CD4-positive, alpha-beta T cell (primary cell): ENCODE results near the gene SNRNP27. TPM values are rescaled to one million over a fixed set of nuclear protein-coding genes. Genes with fewer than 3 reads are reported as not detected.
A peak's percentile ranks its signal among the peaks of the same experiment; 100 is the strongest.

ENCODE experiments used
- ATAC-seq: fragments of 200-7000 bp; cut with Tn5 transposase; one replicate; pipeline ENCODE4 v1.10.0; 2022; ENCODE audit warnings: mild to moderate bottlenecking; ENCODE audit not compliant: poor library complexity
- CTCF ChIA-PET: fragments of 350-600 bp; sonication (Branson Sonifier 250); formaldehyde crosslinking; loops from one replicate; lab custom pipeline; 2021; ENCODE audit warnings: antibody characterized with exemption, inconsistent platforms; lab: Charles Lee
- POLR2A ChIA-PET: fragments of 350-600 bp; sonication (Branson Sonifier 250); formaldehyde crosslinking; loops from one replicate; lab custom pipeline; 2021; ENCODE audit warnings: antibody characterized with exemption, inconsistent platforms; lab: Charles Lee
- DNase-seq, 14 experiments: peaks; one replicate each; pipeline ENCODE4 v3.0.0-alpha.2; 2013 to 2020; ENCODE audit warnings: mixed read lengths in 2 of 14
- H3K27ac ChIP-seq, 2 donors: one replicate each; pipeline versions ENCODE4 v1.5.1 to v1.7.0; 2013; ENCODE audit warnings: low read length in 2 of 2, low read depth in 1 of 2, mild to moderate bottlenecking in 1 of 2
- H3K27me3 ChIP-seq, 2 experiments: 1 replicate in 1 of 2; 2 replicates in 1 of 2; pipeline versions ENCODE4 v1.6.1 to v1.7.0; 2013; ENCODE audit warnings: low read length in 2 of 2, control low read depth in 1 of 2, mild to moderate bottlenecking in 1 of 2, moderate library complexity in 1 of 2; ENCODE audit not compliant: insufficient read depth in 2 of 2, control insufficient read depth in 1 of 2
- H3K36me3 ChIP-seq: one replicate; pipeline ENCODE4 v1.6.1; 2013; ENCODE audit warnings: low read length, control low read depth; ENCODE audit not compliant: insufficient read depth
- H3K4me1 ChIP-seq: one replicate; pipeline ENCODE4 v1.6.1; 2013; ENCODE audit warnings: low read length, control low read depth; ENCODE audit not compliant: insufficient read depth
- H3K4me3 ChIP-seq: one replicate; pipeline ENCODE4 v1.5.1; 2013; ENCODE audit warnings: mild to moderate bottlenecking, low read length, moderate library complexity
- H3K9me3 ChIP-seq, 2 experiments: 1 replicate in 1 of 2; 2 replicates in 1 of 2; pipeline versions ENCODE4 v1.6.1 to v1.7.0; 2013; ENCODE audit warnings: low read length in 2 of 2, mild to moderate bottlenecking in 2 of 2, control low read depth in 1 of 2, moderate library complexity in 1 of 2; ENCODE audit not compliant: control insufficient read depth in 1 of 2, insufficient read depth in 1 of 2
- H3K27ac Mint-ChIP-seq: one replicate; pipeline ENCODE4 v1.8.0; 2020; ENCODE audit warnings: mixed read lengths
- H3K27me3 Mint-ChIP-seq: one replicate; pipeline ENCODE4 v1.8.0; 2021; ENCODE audit warnings: mixed read lengths
- H3K36me3 Mint-ChIP-seq: one replicate; pipeline ENCODE4 v1.8.0; 2021; ENCODE audit warnings: low read depth, mixed read lengths
- H3K4me1 Mint-ChIP-seq: one replicate; pipeline ENCODE4 v1.8.0; 2021; ENCODE audit warnings: low read depth, mixed read lengths
- H3K4me3 Mint-ChIP-seq: one replicate; pipeline ENCODE4 v1.8.0; 2020; ENCODE audit warnings: mild to moderate bottlenecking, mixed read lengths
- H3K9me3 Mint-ChIP-seq: one replicate; pipeline ENCODE4 v1.8.0; 2020; ENCODE audit warnings: mixed read lengths
- CTCF ChIP-seq: fragments of 200-600 bp; IDR thresholded peaks from one replicate; pipeline ENCODE4 v1.8.0; 2022; ENCODE audit warnings: antibody characterized with exemption, mild to moderate bottlenecking
- intact Hi-C, 2 experiments: fragments of 100-400 bp; cut with DNase I in 1 of 2; cut with micrococcal nuclease in 1 of 2; formaldehyde crosslinking; loops; one replicate each; pipeline versions ENCODE4 v1.15.1 to v1.9.0; 2023 to 2025; cut with DNase I, micrococcal nuclease
- total RNA-seq, 174 experiments: library from RNA in 2 of 174; stranded (reverse) in 2 of 174; gene quantifications; one replicate each; pipeline ENCODE4 v1.2.3 and lab custom pipeline; 2021 to 2026

The SNRNP27 gene
- total RNA-seq, 2 experiments from 2014 or later: 50.9 to 54.8 TPM

DNA sequence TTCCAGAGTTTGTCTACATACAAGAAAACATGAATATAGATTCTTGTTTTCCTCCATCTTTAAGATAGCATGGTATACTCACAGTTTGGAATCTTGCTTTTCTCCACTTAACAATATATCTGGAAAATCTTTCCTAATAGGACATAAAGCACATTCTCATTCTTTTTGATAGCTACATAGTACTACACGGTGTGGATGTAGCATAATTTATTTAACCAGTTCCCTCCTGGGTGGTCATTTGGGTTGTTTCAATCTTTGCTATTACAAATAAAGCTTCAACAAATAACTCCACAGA is 40.8 kb downstream of the SNRNP27 start:
- peaks cover 46% of the 10 kb centered on the region for H3K36me3 ChIP-seq
- Mint-ChIP-seq H3K4me3 (no peak overlapping the region), H3K4me1 (peaks cover 19% of the 10 kb centered on the region), H3K36me3 (peaks cover 75% of the 10 kb centered on the region), H3K27me3 (no peaks in the 10 kb centered on the region), H3K27ac (no peak overlapping the region), H3K9me3 (no peaks in the 10 kb centered on the region)
- H3K27me3 ChIP-seq: no peaks in the 10 kb centered on the region
- POLR2A ChIA-PET: no interaction called here
- no peak overlapping the region for H3K4me3 ChIP-seq
- peaks cover 14% of the 10 kb centered on the region for H3K4me1 ChIP-seq
- no peak for TF ChIP-seq CTCF
- intact Hi-C loops: no loop called here
- ATAC-seq (no peak), DNase-seq (no peak)
- CTCF ChIA-PET: no interaction called here
- H3K9me3 ChIP-seq: no peaks in the 10 kb centered on the region
- no peak overlapping the region for H3K27ac ChIP-seq

- no peaks in the 10 kb centered on the region for H3K27me3 Mint-ChIP-seq
- H3K4me3 ChIP-seq: no peak overlapping the region
- intact Hi-C loops: no loop called here
- no peak overlapping the region for H3K4me3 Mint-ChIP-seq
- no peaks in the 10 kb centered on the region for H3K9me3 ChIP-seq
- peaks cover 14% of the 10 kb centered on the region for H3K4me1 ChIP-seq
- H3K9me3 Mint-ChIP-seq: no peaks in the 10 kb centered on the region
- no peak overlapping the region for H3K27ac Mint-ChIP-seq
- peaks cover 19% of the 10 kb centered on the region for H3K4me1 Mint-ChIP-seq
- ATAC-seq (no peak), DNase-seq (no peak)
- ChIA-PET POLR2A (no interaction called here), CTCF (no interaction called here)
- peaks cover 75% of the 10 kb centered on the region for H3K36me3 Mint-ChIP-seq
- H3K36me3 ChIP-seq: peaks cover 50% of the 10 kb centered on the region
- no peak for TF ChIP-seq CTCF
- no peaks in the 10 kb centered on the region for H3K27me3 ChIP-seq
- no peak overlapping the region for H3K27ac ChIP-seq
Observed at GRCh38 chr2:69935011-69935410, 41.3 kb downstream of the SNRNP27 start.

GRCh38 chr2:69936906-69937305 is 43.1 kb downstream of the SNRNP27 start:
- Mint-ChIP-seq H3K4me3 (no peak overlapping the region), H3K27ac (no peak overlapping the region), H3K27me3 (no peaks in the 10 kb centered on the region), H3K4me1 (peaks cover 14% of the 10 kb centered on the region), H3K36me3 (peaks cover 88% of the 10 kb centered on the region), H3K9me3 (no peaks in the 10 kb centered on the region)
- CTCF ChIA-PET: no interaction called here
- DNase-seq: peak in 1 of 14 experiments; percentile 29
- TF ChIP-seq CTCF: no peak
- Histone ChIP-seq H3K9me3 (no peaks in the 10 kb centered on the region), H3K4me3 (no peak overlapping the region), H3K27ac (no peak overlapping the region), H3K36me3 (peaks cover 59% of the 10 kb centered on the region), H3K27me3 (no peaks in the 10 kb centered on the region), H3K4me1 (peaks cover 10% of the 10 kb centered on the region)
- POLR2A ChIA-PET: interaction anchor here (1.3 kb wide), 1 partner anchor 187 kb away, joined by 3 read pairs; no protein-coding TSS in a partner anchor
- ATAC-seq: no peak
- intact Hi-C loops: no loop called here
